CD14-positive monocyte (primary cell): Measurements from ENCODE around the gene SF3A2. TPM values are rescaled to one million over a fixed set of nuclear protein-coding genes. Genes with fewer than 3 reads are reported as not detected.

Source experiments
- DNase-seq, 3 donors: peaks; one replicate each; pipeline ENCODE4 v3.0.0-alpha.2; 2011 to 2022
- H2AFZ ChIP-seq: 2 replicates; pipeline ENCODE4 v1.6.0; 2012; ENCODE audit warnings: mild to moderate bottlenecking, low read depth, low read length, inconsistent platforms; ENCODE audit not compliant: insufficient read depth, poor library complexity, severe bottlenecking
- H3K27ac ChIP-seq, 2 donors: 1 replicate in 1 of 2; 2 replicates in 1 of 2; pipeline ENCODE4 v1.5.1; 2012 to 2013; ENCODE audit warnings: low read length in 2 of 2, control low read depth in 1 of 2, inconsistent platforms in 1 of 2, low read depth in 1 of 2, mild to moderate bottlenecking in 1 of 2
- H3K27me3 ChIP-seq, 2 donors: one replicate each; pipeline versions ENCODE4 v1.6.0 to v1.6.1; 2011 to 2013; ENCODE audit warnings: low read length in 2 of 2; ENCODE audit not compliant: control insufficient read depth in 2 of 2, insufficient read depth in 2 of 2
- H3K36me3 ChIP-seq, 2 donors: replicated peaks in 1 of 2; 1 replicate in 1 of 2; 2 replicates in 1 of 2; pipeline versions ENCODE4 v1.5.1 to v1.6.1; 2012 to 2013; ENCODE audit warnings: low read length in 2 of 2, control low read depth in 1 of 2, inconsistent platforms in 1 of 2, mild to moderate bottlenecking in 1 of 2; ENCODE audit not compliant: insufficient read depth in 2 of 2, control insufficient read depth in 1 of 2
- H3K4me1 ChIP-seq, 2 donors: 1 replicate in 1 of 2; 2 replicates in 1 of 2; pipeline versions ENCODE4 v1.5.1 to v1.6.1; 2012 to 2013; ENCODE audit warnings: low read length in 2 of 2, control low read depth in 1 of 2, inconsistent platforms in 1 of 2, mild to moderate bottlenecking in 1 of 2, moderate library complexity in 1 of 2; ENCODE audit not compliant: insufficient read depth in 2 of 2, control insufficient read depth in 1 of 2
- H3K4me2 ChIP-seq: replicated peaks from 2 replicates; pipeline ENCODE3; 2012; ENCODE audit warnings: low read length, moderate library complexity, mild to moderate bottlenecking; ENCODE audit not compliant: poor library complexity, severe bottlenecking; ENCODE audit errors: extremely low read depth
- H3K4me3 ChIP-seq, 3 experiments: fragments of 200-600 bp in 1 of 3; sonication (generic) in 1 of 3; replicated peaks in 1 of 3; 1 replicate in 2 of 3; 2 replicates in 1 of 3; pipeline ENCODE4 v1.5.1; 2011 to 2013; ENCODE audit warnings: low read length in 3 of 3, mild to moderate bottlenecking in 3 of 3, control low read depth in 2 of 3, low read depth in 2 of 3, inconsistent platforms in 1 of 3, moderate library complexity in 1 of 3
- H3K79me2 ChIP-seq: 2 replicates; pipeline ENCODE4 v1.6.0; 2012; ENCODE audit warnings: mild to moderate bottlenecking, control low read depth, inconsistent platforms, low read length, moderate library complexity; ENCODE audit not compliant: insufficient read depth
- H3K9ac ChIP-seq: 2 replicates; pipeline ENCODE4 v1.6.0; 2017; ENCODE audit warnings: low read length, mild to moderate bottlenecking; ENCODE audit not compliant: insufficient read depth, poor library complexity, severe bottlenecking
- H3K9me3 ChIP-seq, 2 donors: replicated peaks in 1 of 2; 1 replicate in 1 of 2; 2 replicates in 1 of 2; pipeline versions ENCODE4 v1.5.1 to v1.6.1; 2012 to 2013; ENCODE audit warnings: low read length in 2 of 2, control low read depth in 1 of 2; ENCODE audit not compliant: control insufficient read depth in 1 of 2, insufficient read depth in 1 of 2
- H4K20me1 ChIP-seq: 2 replicates; pipeline ENCODE4 v1.6.0; 2012; ENCODE audit warnings: mild to moderate bottlenecking, low read length, control low read depth, moderate library complexity; ENCODE audit not compliant: insufficient read depth
- H3K27ac Mint-ChIP-seq, 7 donors: one replicate each; pipeline ENCODE4 v1.8.0; 2020; ENCODE audit warnings: mild to moderate bottlenecking in 7 of 7, mixed read lengths in 7 of 7, moderate library complexity in 6 of 7, inconsistent platforms in 2 of 7
- H3K27me3 Mint-ChIP-seq, 3 donors: one replicate each; pipeline ENCODE4 v1.8.0; 2021 to 2022; ENCODE audit warnings: low read depth in 3 of 3, mild to moderate bottlenecking in 3 of 3, mixed read lengths in 3 of 3, moderate library complexity in 3 of 3, inconsistent platforms in 1 of 3
- H3K36me3 Mint-ChIP-seq, 2 donors: one replicate each; pipeline ENCODE4 v1.8.0; 2020; ENCODE audit warnings: mixed read lengths in 2 of 2, inconsistent platforms in 1 of 2, mild to moderate bottlenecking in 1 of 2
- H3K4me1 Mint-ChIP-seq: one replicate; pipeline ENCODE4 v1.8.0; 2020; ENCODE audit warnings: mild to moderate bottlenecking, mixed read lengths
- H3K4me3 Mint-ChIP-seq, 2 donors: one replicate each; pipeline ENCODE4 v1.8.0; 2020; ENCODE audit warnings: mild to moderate bottlenecking in 2 of 2, mixed read lengths in 2 of 2, moderate library complexity in 1 of 2
- H3K9me3 Mint-ChIP-seq, 7 donors: one replicate each; pipeline ENCODE4 v1.8.0; 2020 to 2022; ENCODE audit warnings: mixed read lengths in 7 of 7, mild to moderate bottlenecking in 6 of 7, moderate library complexity in 6 of 7, inconsistent platforms in 2 of 7
- CTCF ChIP-seq: fragments of 200-600 bp; IDR thresholded peaks from one replicate; pipeline ENCODE4 v1.8.0; 2022; ENCODE audit warnings: antibody characterized with exemption, mild to moderate bottlenecking
- WGBS: methylation state at CpG from one replicate; pipeline ENCODE4 v1.1.5; 2013; ENCODE audit warnings: missing lambda C conversion rate; ENCODE audit not compliant: insufficient coverage; 5-methylcytosine and 5-hydroxymethylcytosine counted together
- intact Hi-C, 2 donors: fragments of 100-400 bp; cut with micrococcal nuclease; formaldehyde crosslinking; loops; one replicate each; pipeline versions ENCODE4 v1.15.0 to v1.15.1; 2023
- polyA plus RNA-seq, 3 donors: library from polyadenylated mRNA; depleted of rRNA in 1 of 3; unstranded in 2 of 3; stranded (reverse) in 1 of 3; fragments of 300-500 nt in 2 of 3; fragments of >200 nt in 1 of 3; fragmentation: Illumina TruSeq in 2 of 3; gene quantifications; 1 replicate in 2 of 3; 2 replicates in 1 of 3; pipeline ENCODE4 v1.2.3, GENCODE V29; 2012 to 2021

SF3A2 gene
- polyA plus RNA-seq, 3 donors = 8.0 to 70.8 (median 11.6) TPM

DNA sequence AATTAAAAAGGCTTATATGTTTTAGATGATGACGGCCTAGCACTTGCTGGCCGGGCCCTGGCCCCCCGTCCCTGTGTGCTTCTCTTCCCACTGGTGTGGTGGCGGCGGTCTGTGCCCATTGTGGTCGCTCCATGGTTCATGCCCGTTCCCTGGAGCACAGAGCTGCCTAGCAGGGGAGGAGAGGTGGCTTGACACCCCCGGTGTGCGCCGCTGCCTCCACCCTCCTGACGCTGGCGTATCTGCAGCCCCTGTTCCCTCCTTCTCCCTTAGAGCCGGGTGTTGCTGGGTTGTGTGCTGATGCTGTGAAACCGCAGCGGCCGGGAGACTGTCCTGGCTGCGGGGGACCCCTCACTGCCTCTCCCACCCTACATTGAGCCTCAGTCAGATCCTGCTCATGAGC, 43.8 kb upstream of the SF3A2 start:
- Histone ChIP-seq H3K4me3 (no peak overlapping the region), H3K79me2 (peaks cover 70% of the 10 kb centered on the region), H3K36me3 (peaks cover 72 to 88% of the 10 kb centered on the region in 2 donors), H3K27me3 (no peaks in the 10 kb centered on the region), H4K20me1 (peaks cover 75% of the 10 kb centered on the region), H3K27ac (no peak overlapping the region), H3K4me1 (peaks cover 12% of the 10 kb centered on the region in 2 donors), H3K9me3 (no peaks in the 10 kb centered on the region), H2AFZ (no peak overlapping the region), H3K9ac (no peak overlapping the region), H3K4me2 (no peak overlapping the region)
- no peak for TF ChIP-seq CTCF
- Mint-ChIP-seq H3K4me3 (no peak overlapping the region), H3K36me3 (peaks cover 64 to 87% of the 10 kb centered on the region in 2 donors), H3K9me3 (no peaks in the 10 kb centered on the region), H3K4me1 (peaks cover 10% of the 10 kb centered on the region), H3K27ac (peak overlapping the region in 3 of 7 donors; percentile 1 to 63 (median 50)), H3K27me3 (no peaks in the 10 kb centered on the region)
- WGBS = no CpG with 5 or more reads among the region's 17 CpGs
- DNase-seq = no peak
- intact Hi-C loops = no loop called here

DNA sequence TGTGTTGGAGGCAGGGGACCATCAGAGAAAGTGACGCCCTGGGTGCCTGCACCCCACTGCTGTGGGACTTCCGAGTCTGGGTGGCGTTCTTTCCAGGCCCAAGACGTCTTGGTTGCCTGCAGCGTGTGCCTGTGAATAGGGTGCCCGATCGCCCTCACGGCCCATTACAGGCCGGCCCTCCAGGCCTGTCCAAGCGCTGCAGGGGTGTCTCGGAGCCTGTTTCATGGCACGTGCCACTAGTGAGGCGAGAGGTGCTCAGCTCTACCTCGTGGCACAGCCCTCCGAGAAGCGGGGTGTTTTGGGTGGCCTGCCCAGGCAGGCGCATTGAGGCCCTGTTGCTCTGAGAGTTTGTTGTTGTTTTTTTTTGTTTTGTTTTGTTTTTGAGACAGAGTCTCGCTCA, 42.8 kb upstream of the SF3A2 start:
- TF ChIP-seq CTCF = no peak

More for the DNA sequence above, 42.8 kb upstream of the SF3A2 start:
- Mint-ChIP-seq H3K9me3 (no peaks in the 10 kb centered on the region), H3K4me1 (peaks cover 3% of the 10 kb centered on the region), H3K36me3 (peaks cover 68 to 94% of the 10 kb centered on the region in 2 donors), H3K27me3 (no peaks in the 10 kb centered on the region), H3K27ac (peak overlapping the region in 4 of 7 donors; percentile 30 to 71 (median 46)), H3K4me3 (peak overlapping the region in 1 of 2 donors; percentile 24)
- H2AFZ ChIP-seq = no peak overlapping the region
- no peak for DNase-seq
- no peaks in the 10 kb centered on the region for H3K27me3 ChIP-seq
- intact Hi-C loops = no loop called here
- H3K79me2 ChIP-seq = peaks cover 75% of the 10 kb centered on the region
- H3K4me1 ChIP-seq = peaks cover 3 to 4% of the 10 kb centered on the region in 2 donors
- no peak overlapping the region for H3K4me3 ChIP-seq
- H3K27ac ChIP-seq = no peak overlapping the region
- no peak overlapping the region for H3K9ac ChIP-seq
- peaks cover 72 to 97% of the 10 kb centered on the region in 2 donors for H3K36me3 ChIP-seq
- no peak overlapping the region for H3K4me2 ChIP-seq
- WGBS = 97% methylated on average over 15 of the region's 18 CpGs
- H3K9me3 ChIP-seq = no peaks in the 10 kb centered on the region
- peaks cover 77% of the 10 kb centered on the region for H4K20me1 ChIP-seq
